CD14-positive monocyte (primary cell): ENCODE data around the gene TRAM2. TPM values are rescaled to one million over a fixed set of nuclear protein-coding genes. Genes with fewer than 3 reads are reported as not detected.

Experiments
- DNase-seq, 3 donors: peaks; one replicate each; pipeline ENCODE4 v3.0.0-alpha.2; 2011 to 2022
- H2AFZ ChIP-seq: 2 replicates; pipeline ENCODE4 v1.6.0; 2012; ENCODE audit warnings: mild to moderate bottlenecking, low read depth, low read length, inconsistent platforms; ENCODE audit not compliant: insufficient read depth, poor library complexity, severe bottlenecking
- H3K27ac ChIP-seq, 2 donors: 1 replicate in 1 of 2; 2 replicates in 1 of 2; pipeline ENCODE4 v1.5.1; 2012 to 2013; ENCODE audit warnings: low read length in 2 of 2, control low read depth in 1 of 2, inconsistent platforms in 1 of 2, low read depth in 1 of 2, mild to moderate bottlenecking in 1 of 2
- H3K27me3 ChIP-seq, 2 donors: one replicate each; pipeline versions ENCODE4 v1.6.0 to v1.6.1; 2011 to 2013; ENCODE audit warnings: low read length in 2 of 2; ENCODE audit not compliant: control insufficient read depth in 2 of 2, insufficient read depth in 2 of 2
- H3K36me3 ChIP-seq, 2 donors: replicated peaks in 1 of 2; 1 replicate in 1 of 2; 2 replicates in 1 of 2; pipeline versions ENCODE4 v1.5.1 to v1.6.1; 2012 to 2013; ENCODE audit warnings: low read length in 2 of 2, control low read depth in 1 of 2, inconsistent platforms in 1 of 2, mild to moderate bottlenecking in 1 of 2; ENCODE audit not compliant: insufficient read depth in 2 of 2, control insufficient read depth in 1 of 2
- H3K4me1 ChIP-seq, 2 donors: 1 replicate in 1 of 2; 2 replicates in 1 of 2; pipeline versions ENCODE4 v1.5.1 to v1.6.1; 2012 to 2013; ENCODE audit warnings: low read length in 2 of 2, control low read depth in 1 of 2, inconsistent platforms in 1 of 2, mild to moderate bottlenecking in 1 of 2, moderate library complexity in 1 of 2; ENCODE audit not compliant: insufficient read depth in 2 of 2, control insufficient read depth in 1 of 2
- H3K4me2 ChIP-seq: replicated peaks from 2 replicates; pipeline ENCODE3; 2012; ENCODE audit warnings: low read length, moderate library complexity, mild to moderate bottlenecking; ENCODE audit not compliant: poor library complexity, severe bottlenecking; ENCODE audit errors: extremely low read depth
- H3K4me3 ChIP-seq, 3 experiments: fragments of 200-600 bp in 1 of 3; sonication (generic) in 1 of 3; replicated peaks in 1 of 3; 1 replicate in 2 of 3; 2 replicates in 1 of 3; pipeline ENCODE4 v1.5.1; 2011 to 2013; ENCODE audit warnings: low read length in 3 of 3, mild to moderate bottlenecking in 3 of 3, control low read depth in 2 of 3, low read depth in 2 of 3, inconsistent platforms in 1 of 3, moderate library complexity in 1 of 3
- H3K79me2 ChIP-seq: 2 replicates; pipeline ENCODE4 v1.6.0; 2012; ENCODE audit warnings: mild to moderate bottlenecking, control low read depth, inconsistent platforms, low read length, moderate library complexity; ENCODE audit not compliant: insufficient read depth
- H3K9ac ChIP-seq: 2 replicates; pipeline ENCODE4 v1.6.0; 2017; ENCODE audit warnings: low read length, mild to moderate bottlenecking; ENCODE audit not compliant: insufficient read depth, poor library complexity, severe bottlenecking
- H3K9me3 ChIP-seq, 2 donors: replicated peaks in 1 of 2; 1 replicate in 1 of 2; 2 replicates in 1 of 2; pipeline versions ENCODE4 v1.5.1 to v1.6.1; 2012 to 2013; ENCODE audit warnings: low read length in 2 of 2, control low read depth in 1 of 2; ENCODE audit not compliant: control insufficient read depth in 1 of 2, insufficient read depth in 1 of 2
- H4K20me1 ChIP-seq: 2 replicates; pipeline ENCODE4 v1.6.0; 2012; ENCODE audit warnings: mild to moderate bottlenecking, low read length, control low read depth, moderate library complexity; ENCODE audit not compliant: insufficient read depth
- H3K27ac Mint-ChIP-seq, 7 donors: one replicate each; pipeline ENCODE4 v1.8.0; 2020; ENCODE audit warnings: mild to moderate bottlenecking in 7 of 7, mixed read lengths in 7 of 7, moderate library complexity in 6 of 7, inconsistent platforms in 2 of 7
- H3K27me3 Mint-ChIP-seq, 3 donors: one replicate each; pipeline ENCODE4 v1.8.0; 2021 to 2022; ENCODE audit warnings: low read depth in 3 of 3, mild to moderate bottlenecking in 3 of 3, mixed read lengths in 3 of 3, moderate library complexity in 3 of 3, inconsistent platforms in 1 of 3
- H3K36me3 Mint-ChIP-seq, 2 donors: one replicate each; pipeline ENCODE4 v1.8.0; 2020; ENCODE audit warnings: mixed read lengths in 2 of 2, inconsistent platforms in 1 of 2, mild to moderate bottlenecking in 1 of 2
- H3K4me1 Mint-ChIP-seq: one replicate; pipeline ENCODE4 v1.8.0; 2020; ENCODE audit warnings: mild to moderate bottlenecking, mixed read lengths
- H3K4me3 Mint-ChIP-seq, 2 donors: one replicate each; pipeline ENCODE4 v1.8.0; 2020; ENCODE audit warnings: mild to moderate bottlenecking in 2 of 2, mixed read lengths in 2 of 2, moderate library complexity in 1 of 2
- H3K9me3 Mint-ChIP-seq, 7 donors: one replicate each; pipeline ENCODE4 v1.8.0; 2020 to 2022; ENCODE audit warnings: mixed read lengths in 7 of 7, mild to moderate bottlenecking in 6 of 7, moderate library complexity in 6 of 7, inconsistent platforms in 2 of 7
- CTCF ChIP-seq: fragments of 200-600 bp; IDR thresholded peaks from one replicate; pipeline ENCODE4 v1.8.0; 2022; ENCODE audit warnings: antibody characterized with exemption, mild to moderate bottlenecking
- WGBS: methylation state at CpG from one replicate; pipeline ENCODE4 v1.1.5; 2013; ENCODE audit warnings: missing lambda C conversion rate; ENCODE audit not compliant: insufficient coverage; 5-methylcytosine and 5-hydroxymethylcytosine counted together
- intact Hi-C, 2 donors: fragments of 100-400 bp; cut with micrococcal nuclease; formaldehyde crosslinking; loops; one replicate each; pipeline versions ENCODE4 v1.15.0 to v1.15.1; 2023
- polyA plus RNA-seq, 3 donors: library from polyadenylated mRNA; depleted of rRNA in 1 of 3; unstranded in 2 of 3; stranded (reverse) in 1 of 3; fragments of 300-500 nt in 2 of 3; fragments of >200 nt in 1 of 3; fragmentation: Illumina TruSeq in 2 of 3; gene quantifications; 1 replicate in 2 of 3; 2 replicates in 1 of 3; pipeline ENCODE4 v1.2.3, GENCODE V29; 2012 to 2021

Gene TRAM2
- polyA plus RNA-seq, 3 donors: 4.7 to 11.7 (median 5.9) TPM

- Histone ChIP-seq H3K79me2 (no peaks in the 10 kb centered on the region), H3K27me3 (no peaks in the 10 kb centered on the region), H3K4me1 (peaks cover 11 to 12% of the 10 kb centered on the region in 2 donors), H3K27ac (no peak overlapping the region), H3K9me3 (no peaks in the 10 kb centered on the region), H3K4me2 (no peak overlapping the region), H2AFZ (no peak overlapping the region), H3K4me3 (no peak overlapping the region), H3K36me3 (no peaks in the 10 kb centered on the region), H4K20me1 (no peaks in the 10 kb centered on the region), H3K9ac (no peak overlapping the region)
- H3K4me3 Mint-ChIP-seq: no peak overlapping the region
- DNase-seq: no peak
- WGBS: 100% methylated on average over 2 of the region's 3 CpGs
- H3K4me1 Mint-ChIP-seq: peaks cover 20% of the 10 kb centered on the region
- TF ChIP-seq CTCF: no peak
- peaks cover 0 to 1% (median 0%) of the 10 kb centered on the region in 7 donors for H3K9me3 Mint-ChIP-seq
- intact Hi-C loops: no loop called here
- H3K36me3 Mint-ChIP-seq: peaks cover 5 to 16% of the 10 kb centered on the region in 2 donors
- no peak overlapping the region for H3K27ac Mint-ChIP-seq
- no peaks in the 10 kb centered on the region for H3K27me3 Mint-ChIP-seq
These were observed 10.1 kb upstream of the TRAM2 start for GRCh38 chr6:52587001-52587400.

DNA sequence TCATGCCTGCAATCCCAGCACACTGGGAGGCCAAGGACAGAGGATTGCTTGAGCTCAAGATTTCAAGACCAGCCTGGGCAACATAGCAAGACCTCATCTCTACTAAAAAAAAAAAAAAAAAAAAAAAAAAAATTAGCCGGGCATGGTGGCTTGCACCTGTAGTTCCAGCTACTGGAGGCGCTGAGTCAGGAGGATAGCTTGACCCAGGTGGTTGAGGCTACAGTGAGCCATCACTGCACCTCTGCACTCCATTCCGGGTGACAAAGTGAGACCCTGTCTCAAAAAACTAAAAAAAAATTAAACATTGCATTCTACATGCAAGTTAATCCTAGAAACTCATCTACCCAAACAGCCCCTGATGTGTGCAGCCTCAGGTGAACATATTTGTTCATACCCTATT, 7.3 kb upstream of the TRAM2 start:
- no peak overlapping the region for H3K4me3 ChIP-seq
- no peak overlapping the region for H3K27ac Mint-ChIP-seq
- no peaks in the 10 kb centered on the region for H4K20me1 ChIP-seq
- peaks cover 11 to 12% of the 10 kb centered on the region in 2 donors for H3K4me1 ChIP-seq
- H3K36me3 Mint-ChIP-seq: peaks cover 8 to 28% of the 10 kb centered on the region in 2 donors
- intact Hi-C loops: no loop called here
- no peaks in the 10 kb centered on the region for H3K27me3 ChIP-seq
- H2AFZ ChIP-seq: no peak overlapping the region
- no peak for TF ChIP-seq CTCF
- no peaks in the 10 kb centered on the region for H3K27me3 Mint-ChIP-seq
- no peaks in the 10 kb centered on the region for H3K79me2 ChIP-seq
- H3K27ac ChIP-seq: no peak overlapping the region
- no peak overlapping the region for H3K9ac ChIP-seq
- H3K36me3 ChIP-seq: no peaks in the 10 kb centered on the region
- H3K4me2 ChIP-seq: no peak overlapping the region
- no peak for DNase-seq
- WGBS: 100% methylated on average over 1 of the region's 3 CpGs
- peaks cover 17% of the 10 kb centered on the region for H3K4me1 Mint-ChIP-seq
- no peaks in the 10 kb centered on the region for H3K9me3 Mint-ChIP-seq
- H3K9me3 ChIP-seq: no peaks in the 10 kb centered on the region
- no peak overlapping the region for H3K4me3 Mint-ChIP-seq
